Activated naive CD4-positive, alpha-beta T cell treated with anti-CD3 and anti-CD28 coated beads, Interleukin-2, amount 50 U/mL, for 16 hours (primary cell): ENCODE data around the gene PARG.
A peak's percentile ranks its signal among the peaks of the same experiment; 100 is the strongest.
"Not testable (repeated sequence)": the region's sequence is repeated elsewhere in the genome, so short reads cannot be mapped to it uniquely, and the experiment has no call there.

ENCODE experiments used
- DNase-seq: peaks from one replicate; pipeline ENCODE4 v3.0.0-alpha.2; 2020

The PARG gene

GRCh38 chr10:49941447-49942338 lies at the start of gene PARG, which contains the start of gene TIMM23B:
Gene PARG, minus strand, starts transcription at chr10:49942027. Its CDS starts 302 bp downstream, at chr10:49941725.
Gene TIMM23B, plus strand, starts transcription at chr10:49942053. Its CDS starts 142 bp downstream, at chr10:49942195.
- peak; percentile 80 for DNase-seq

GRCh38 chr10:49988376-49988775 lies 46.5 kb upstream of the PARG start, which contains the start of gene AGAP6:
Gene AGAP6, plus strand, starts transcription at chr10:49988406. Its CDS starts 310 bp downstream, at chr10:49988716.
- not testable (repeated sequence) for DNase-seq

GRCh38 chr10:49987207-49987606 lies 45.4 kb upstream of the PARG start:
- DNase-seq, result not testable (repeated sequence)

- not testable (repeated sequence) for DNase-seq
Observed at GRCh38 chr10:49977756-49978155, 35.9 kb upstream of the PARG start.

GRCh38 chr10:49972094-49972493 lies 30.3 kb upstream of the PARG start:
- not testable (repeated sequence) for DNase-seq

GRCh38 chr10:49971466-49971865 lies 29.6 kb upstream of the PARG start:
- DNase-seq, result not testable (repeated sequence)

GRCh38 chr10:49970331-49970857 lies 28.6 kb upstream of the PARG start:
- DNase-seq, result not testable (repeated sequence)

GRCh38 chr10:49953122-49953521 lies 11.3 kb upstream of the PARG start:
- not testable (repeated sequence) for DNase-seq

GRCh38 chr10:49952006-49952405 lies 10.2 kb upstream of the PARG start:
- DNase-seq, result not testable (repeated sequence)

- DNase-seq, result not testable (repeated sequence)
Observed at GRCh38 chr10:49948737-49949136, 6.9 kb upstream of the PARG start.

GRCh38 chr10:49948142-49948541 lies 6.3 kb upstream of the PARG start:
- DNase-seq, result not testable (repeated sequence)

GRCh38 chr10:49943607-49944006 lies 1.8 kb upstream of the PARG start:
- DNase-seq, result not testable (repeated sequence)

- not testable (repeated sequence) for DNase-seq
Observed at GRCh38 chr10:49942339-49942705, 495 bp upstream of the PARG start.

GRCh38 chr10:49931959-49932728 lies 9.7 kb downstream of the PARG start:
- not testable (repeated sequence) for DNase-seq

- DNase-seq, result not testable (repeated sequence)
Observed at GRCh38 chr10:49931276-49931675, 10.6 kb downstream of the PARG start.

GRCh38 chr10:49923572-49923971 lies 18.3 kb downstream of the PARG start:
- DNase-seq, result not testable (repeated sequence)

- not testable (repeated sequence) for DNase-seq
Observed at GRCh38 chr10:49922041-49922440, 19.8 kb downstream of the PARG start.

- DNase-seq, result not testable (repeated sequence)
Observed at GRCh38 chr10:49917927-49918326, 23.9 kb downstream of the PARG start.

- DNase-seq, result not testable (repeated sequence)
Observed at GRCh38 chr10:49916451-49916850, 25.4 kb downstream of the PARG start.

GRCh38 chr10:49910295-49910694 lies 31.5 kb downstream of the PARG start:
- not testable (repeated sequence) for DNase-seq

GRCh38 chr10:49908290-49909080 lies 33.3 kb downstream of the PARG start:
- not testable (repeated sequence) for DNase-seq

GRCh38 chr10:49903829-49904228 lies 38.0 kb downstream of the PARG start:
- not testable (repeated sequence) for DNase-seq
